ENCODE results near the gene POLK. TPM values are rescaled to one million over a fixed set of nuclear protein-coding genes. Genes with fewer than 3 reads are reported as not detected.
"Not testable (repeated sequence)": the region's sequence is repeated elsewhere in the genome, so short reads cannot be mapped to it uniquely, and the experiment has no call there.

POLK gene
- total and polyA plus RNA-seq, 9 donors, result 14.6 to 35.0 (median 20.4) TPM

- no peaks in the 10 kb centered on the region for H3K4me1 ChIP-seq (ENCODE audit: control insufficient read depth, insufficient read depth, low read length)
- no peaks in the 10 kb centered on the region for H3K36me3 ChIP-seq (ENCODE audit: control insufficient read depth, insufficient read depth, low read length)
- DNase-seq, result no peak
- H3K27me3 ChIP-seq (ENCODE audit: control insufficient read depth, insufficient read depth, low read length), result no peaks in the 10 kb centered on the region
- no peak overlapping the region for H3K27ac ChIP-seq (ENCODE audit: low read length)
- H3K4me3 ChIP-seq (ENCODE audit: low read length), result no peak overlapping the region
- peaks cover 7% of the 10 kb centered on the region for H3K9me3 ChIP-seq (replicated peaks; ENCODE audit: control insufficient read depth, low read depth, low read length)
- WGBS (ENCODE audit: insufficient coverage), result 70% methylated on average over 3 of the region's 4 CpGs
Measured at GRCh38 chr5:75475364-75475763, 36.3 kb upstream of the POLK start.

GRCh38 chr5:75481024-75481423, 30.7 kb upstream of the POLK start:
- DNase-seq, result no peak
- H3K4me1 ChIP-seq (ENCODE audit: control insufficient read depth, insufficient read depth, low read length), result no peaks in the 10 kb centered on the region
- H3K4me3 ChIP-seq (ENCODE audit: low read length), result no peak overlapping the region
- H3K27ac ChIP-seq (ENCODE audit: low read length), result no peak overlapping the region
- 82% methylated on average over 3 of the region's 4 CpGs for WGBS (ENCODE audit: insufficient coverage)
- H3K9me3 ChIP-seq (replicated peaks; ENCODE audit: control insufficient read depth, low read depth, low read length), result peaks cover 10% of the 10 kb centered on the region
- no peaks in the 10 kb centered on the region for H3K27me3 ChIP-seq (ENCODE audit: control insufficient read depth, insufficient read depth, low read length)
- H3K36me3 ChIP-seq (ENCODE audit: control insufficient read depth, insufficient read depth, low read length), result peaks cover 5% of the 10 kb centered on the region

- H3K4me3 ChIP-seq (ENCODE audit: low read length), result no peak overlapping the region
- H3K27me3 ChIP-seq (ENCODE audit: control insufficient read depth, insufficient read depth, low read length), result no peaks in the 10 kb centered on the region
- no peak overlapping the region for H3K27ac ChIP-seq (ENCODE audit: low read length)
- no peaks in the 10 kb centered on the region for H3K4me1 ChIP-seq (ENCODE audit: control insufficient read depth, insufficient read depth, low read length)
- peaks cover 18% of the 10 kb centered on the region for H3K9me3 ChIP-seq (replicated peaks; ENCODE audit: control insufficient read depth, low read depth, low read length)
- WGBS (ENCODE audit: insufficient coverage), result 100% methylated on average over 1 of the region's 3 CpGs
- no peak for DNase-seq
- H3K36me3 ChIP-seq (ENCODE audit: control insufficient read depth, insufficient read depth, low read length), result peaks cover 5% of the 10 kb centered on the region
Measured at GRCh38 chr5:75482482-75482881, 29.2 kb upstream of the POLK start.

GRCh38 chr5:75484605-75485004, 27.1 kb upstream of the POLK start:
- no peak for DNase-seq
- peaks cover 5% of the 10 kb centered on the region for H3K36me3 ChIP-seq (ENCODE audit: control insufficient read depth, insufficient read depth, low read length)
- H3K4me3 ChIP-seq (ENCODE audit: low read length), result no peak overlapping the region
- no peaks in the 10 kb centered on the region for H3K27me3 ChIP-seq (ENCODE audit: control insufficient read depth, insufficient read depth, low read length)
- no peaks in the 10 kb centered on the region for H3K4me1 ChIP-seq (ENCODE audit: control insufficient read depth, insufficient read depth, low read length)
- no peak overlapping the region for H3K27ac ChIP-seq (ENCODE audit: low read length)
- no CpG with 5 or more reads among the region's 1 CpG for WGBS (ENCODE audit: insufficient coverage)
- peaks cover 20% of the 10 kb centered on the region for H3K9me3 ChIP-seq (replicated peaks; ENCODE audit: control insufficient read depth, low read depth, low read length)

GRCh38 chr5:75489847-75490246, 21.8 kb upstream of the POLK start:
- not testable (repeated sequence) for DNase-seq; H3K27ac ChIP-seq (ENCODE audit: low read length); H3K4me3 ChIP-seq (ENCODE audit: low read length); H3K27me3 ChIP-seq (ENCODE audit: control insufficient read depth, insufficient read depth, low read length); H3K36me3 ChIP-seq (ENCODE audit: control insufficient read depth, insufficient read depth, low read length); H3K4me1 ChIP-seq (ENCODE audit: control insufficient read depth, insufficient read depth, low read length)
- WGBS (ENCODE audit: insufficient coverage), result no CpG with 5 or more reads among the region's 6 CpGs
- peaks cover 16% of the 10 kb centered on the region for H3K9me3 ChIP-seq (replicated peaks; ENCODE audit: control insufficient read depth, low read depth, low read length)

- Histone ChIP-seq H3K4me1 (ENCODE audit: control insufficient read depth, insufficient read depth, low read length) (no peaks in the 10 kb centered on the region), H3K9me3 (replicated peaks; ENCODE audit: control insufficient read depth, low read depth, low read length) (peaks cover 9% of the 10 kb centered on the region), H3K36me3 (ENCODE audit: control insufficient read depth, insufficient read depth, low read length) (peaks cover 6% of the 10 kb centered on the region), H3K27ac (ENCODE audit: low read length) (no peak overlapping the region), H3K27me3 (ENCODE audit: control insufficient read depth, insufficient read depth, low read length) (no peaks in the 10 kb centered on the region), H3K4me3 (ENCODE audit: low read length) (no peak overlapping the region)
- no peak for DNase-seq
- no CpG with 5 or more reads among the region's 2 CpGs for whole genome bisulfite sequencing (ENCODE audit: insufficient coverage)
Measured at GRCh38 chr5:75491621-75492020, 20.1 kb upstream of the POLK start.

GRCh38 chr5:75496026-75496425, 15.7 kb upstream of the POLK start:
- no CpG with 5 or more reads among the region's 3 CpGs for WGBS (ENCODE audit: insufficient coverage)
- no peak overlapping the region for H3K27ac ChIP-seq (ENCODE audit: low read length)
- no peaks in the 10 kb centered on the region for H3K4me1 ChIP-seq (ENCODE audit: control insufficient read depth, insufficient read depth, low read length)
- no peaks in the 10 kb centered on the region for H3K27me3 ChIP-seq (ENCODE audit: control insufficient read depth, insufficient read depth, low read length)
- no peak for DNase-seq
- no peak overlapping the region for H3K4me3 ChIP-seq (ENCODE audit: low read length)
- H3K9me3 ChIP-seq (replicated peaks; ENCODE audit: control insufficient read depth, low read depth, low read length), result no peaks in the 10 kb centered on the region
- peaks cover 23% of the 10 kb centered on the region for H3K36me3 ChIP-seq (ENCODE audit: control insufficient read depth, insufficient read depth, low read length)

- H3K27ac ChIP-seq (ENCODE audit: low read length), result no peak overlapping the region
- peaks cover 18% of the 10 kb centered on the region for H3K36me3 ChIP-seq (ENCODE audit: control insufficient read depth, insufficient read depth, low read length)
- H3K27me3 ChIP-seq (ENCODE audit: control insufficient read depth, insufficient read depth, low read length), result no peaks in the 10 kb centered on the region
- H3K9me3 ChIP-seq (replicated peaks; ENCODE audit: control insufficient read depth, low read depth, low read length), result no peaks in the 10 kb centered on the region
- no peak for DNase-seq
- H3K4me3 ChIP-seq (ENCODE audit: low read length), result no peak overlapping the region
- H3K4me1 ChIP-seq (ENCODE audit: control insufficient read depth, insufficient read depth, low read length), result no peaks in the 10 kb centered on the region
- 100% methylated on average over 4 of the region's 7 CpGs for WGBS (ENCODE audit: insufficient coverage)
Measured at GRCh38 chr5:75498208-75498777, 13.4 kb upstream of the POLK start.

- WGBS (ENCODE audit: insufficient coverage), result 90% methylated on average over 1 of the region's 1 CpG
- peaks cover 18% of the 10 kb centered on the region for H3K36me3 ChIP-seq (ENCODE audit: control insufficient read depth, insufficient read depth, low read length)
- not testable (repeated sequence) for DNase-seq; H3K4me1 ChIP-seq (ENCODE audit: control insufficient read depth, insufficient read depth, low read length); H3K27me3 ChIP-seq (ENCODE audit: control insufficient read depth, insufficient read depth, low read length); H3K4me3 ChIP-seq (ENCODE audit: low read length); H3K27ac ChIP-seq (ENCODE audit: low read length); H3K9me3 ChIP-seq (replicated peaks; ENCODE audit: control insufficient read depth, low read depth, low read length)
Measured at GRCh38 chr5:75498875-75499274, 12.8 kb upstream of the POLK start.

GRCh38 chr5:75505112-75505511, 6.6 kb upstream of the POLK start:
- not testable (repeated sequence) for DNase-seq; H3K27me3 ChIP-seq (ENCODE audit: control insufficient read depth, insufficient read depth, low read length); H3K9me3 ChIP-seq (replicated peaks; ENCODE audit: control insufficient read depth, low read depth, low read length); H3K36me3 ChIP-seq (ENCODE audit: control insufficient read depth, insufficient read depth, low read length); H3K4me3 ChIP-seq (ENCODE audit: low read length); H3K4me1 ChIP-seq (ENCODE audit: control insufficient read depth, insufficient read depth, low read length); H3K27ac ChIP-seq (ENCODE audit: low read length)
- no CpG with 5 or more reads among the region's 5 CpGs for WGBS (ENCODE audit: insufficient coverage)

- Histone ChIP-seq H3K36me3 (ENCODE audit: control insufficient read depth, insufficient read depth, low read length) (no peaks in the 10 kb centered on the region), H3K9me3 (replicated peaks; ENCODE audit: control insufficient read depth, low read depth, low read length) (no peaks in the 10 kb centered on the region), H3K4me3 (ENCODE audit: low read length) (no peak overlapping the region), H3K4me1 (ENCODE audit: control insufficient read depth, insufficient read depth, low read length) (peaks cover 4% of the 10 kb centered on the region), H3K27me3 (ENCODE audit: control insufficient read depth, insufficient read depth, low read length) (no peaks in the 10 kb centered on the region), H3K27ac (ENCODE audit: low read length) (no peak overlapping the region)
- WGBS (ENCODE audit: insufficient coverage), result 100% methylated on average over 1 of the region's 1 CpG
- DNase-seq, result no peak
Measured at GRCh38 chr5:75507841-75508240, 3.9 kb upstream of the POLK start.
